GM12878 (cell line): Measurements from ENCODE around the gene BOLA2B. TPM values are rescaled to one million over a fixed set of nuclear protein-coding genes. Genes with fewer than 3 reads are reported as not detected.

ENCODE experiments used
- CBX5 ChIP-seq: sonication (generic); IDR thresholded peaks from 2 replicates; pipeline ENCODE4 v1.6.1; 2016; ENCODE audit warnings: low read depth, moderate library complexity, mild to moderate bottlenecking, inconsistent platforms
- CHD4 ChIP-seq: fragments of 200-600 bp; sonication (generic); IDR thresholded peaks from 2 replicates; pipeline ENCODE4 v1.6.1; 2016; ENCODE audit warnings: mild to moderate bottlenecking
- CREM ChIP-seq: IDR thresholded peaks from 2 replicates; pipeline ENCODE4 v1.6.1; 2014; ENCODE audit warnings: antibody characterized with exemption, low read depth
- EED ChIP-seq: sonication (generic); IDR thresholded peaks from 2 replicates; pipeline ENCODE4 v1.6.1; 2016; ENCODE audit warnings: antibody characterized with exemption, low read depth
- HCFC1 ChIP-seq: fragments of 150-350 bp; IDR thresholded peaks from 2 replicates; pipeline ENCODE4 v1.6.1; 2014; ENCODE audit warnings: low read length
- HDAC2 ChIP-seq: fragments of 200-600 bp; sonication (generic); IDR thresholded peaks from 2 replicates; pipeline ENCODE4 v1.6.1; 2017
- NFYA ChIP-seq: IDR thresholded peaks from 2 replicates; pipeline ENCODE4 v1.6.1; 2011; ENCODE audit warnings: low read depth, mild to moderate bottlenecking, low read length, improper control_type of control experiment, borderline replicate concordance
- RFX5 ChIP-seq: IDR thresholded peaks from 2 replicates; pipeline ENCODE4 v1.6.1; 2011; ENCODE audit warnings: low read depth, low read length, improper control_type of control experiment
- SREBF2 ChIP-seq: IDR thresholded peaks from 2 replicates; pipeline ENCODE4 v1.6.1; 2012; ENCODE audit warnings: mild to moderate bottlenecking, low read length
- ZZZ3 ChIP-seq: IDR thresholded peaks from 2 replicates; pipeline ENCODE4 v1.6.1; 2011; ENCODE audit warnings: low read depth; ENCODE audit not compliant: control insufficient read depth, insufficient read length
- polyA plus RNA-seq, 11 experiments: library from polyadenylated mRNA; depleted of rRNA in 4 of 11; unstranded in 6 of 11; stranded (reverse) in 5 of 11; fragments of >200 nt; fragmentation: Nextera tagmentation in 4 of 11; fragmentation: Illumina TruSeq in 1 of 11; extraction: Ambion mirVana in 4 of 11; extraction: Trizol in 1 of 11; gene quantifications; 1 replicate in 1 of 11; 2 replicates in 10 of 11; pipeline versions ENCODE4 v1.2.1 to v1.2.3, GENCODE V29; 2011 to 2016; ENCODE audit warnings: inconsistent platforms in 2 of 11, missing spikeins in 2 of 11, low read depth in 1 of 11
- total RNA-seq, 4 experiments: library from RNA; depleted of rRNA in 3 of 4; stranded (reverse); fragments of >200 nt in 3 of 4; fragmentation: Illumina TruSeq in 1 of 4; extraction: Trizol in 1 of 4; gene quantifications; 2 replicates each; pipeline versions ENCODE4 v1.2.1 to v1.2.3, GENCODE V29; 2013 to 2021
- TF ChIP-seq, protein P1 (sequence below): fragments of 450-650 bp; IDR thresholded peaks from 2 replicates; pipeline ENCODE4 v1.6.1; 2017; ENCODE audit warnings: antibody characterized with exemption, mild to moderate bottlenecking, moderate library complexity
- TF ChIP-seq, protein P2 (sequence below): fragments of 450-650 bp; IDR thresholded peaks from 2 replicates; pipeline ENCODE4 v1.6.1; 2017; ENCODE audit warnings: mild to moderate bottlenecking, moderate library complexity
- TF ChIP-seq, protein P3 (sequence below): IDR thresholded peaks from 2 replicates; pipeline ENCODE4 v1.6.1; 2011; ENCODE audit warnings: borderline replicate concordance, low read depth, mild to moderate bottlenecking, moderate library complexity, mixed read lengths, low read length; ENCODE audit not compliant: insufficient read depth; ENCODE audit errors: extremely low read length
- TF ChIP-seq, protein P4 (sequence below): fragments of 150-350 bp; IDR thresholded peaks from 2 replicates; pipeline ENCODE4 v1.6.1; 2016; ENCODE audit warnings: low read depth, low read length
- TF ChIP-seq, protein P5 (sequence below): fragments of 450-650 bp; IDR thresholded peaks from 2 replicates; pipeline ENCODE4 v1.6.1; 2017; ENCODE audit warnings: borderline replicate concordance

BOLA2B gene
- total and polyA plus RNA-seq, 10 of the 15 experiments (the other 5 are each of a cell fraction or from before 2014, with no cell fraction given), result 39.9 to 292 (median 130) TPM

DNA sequence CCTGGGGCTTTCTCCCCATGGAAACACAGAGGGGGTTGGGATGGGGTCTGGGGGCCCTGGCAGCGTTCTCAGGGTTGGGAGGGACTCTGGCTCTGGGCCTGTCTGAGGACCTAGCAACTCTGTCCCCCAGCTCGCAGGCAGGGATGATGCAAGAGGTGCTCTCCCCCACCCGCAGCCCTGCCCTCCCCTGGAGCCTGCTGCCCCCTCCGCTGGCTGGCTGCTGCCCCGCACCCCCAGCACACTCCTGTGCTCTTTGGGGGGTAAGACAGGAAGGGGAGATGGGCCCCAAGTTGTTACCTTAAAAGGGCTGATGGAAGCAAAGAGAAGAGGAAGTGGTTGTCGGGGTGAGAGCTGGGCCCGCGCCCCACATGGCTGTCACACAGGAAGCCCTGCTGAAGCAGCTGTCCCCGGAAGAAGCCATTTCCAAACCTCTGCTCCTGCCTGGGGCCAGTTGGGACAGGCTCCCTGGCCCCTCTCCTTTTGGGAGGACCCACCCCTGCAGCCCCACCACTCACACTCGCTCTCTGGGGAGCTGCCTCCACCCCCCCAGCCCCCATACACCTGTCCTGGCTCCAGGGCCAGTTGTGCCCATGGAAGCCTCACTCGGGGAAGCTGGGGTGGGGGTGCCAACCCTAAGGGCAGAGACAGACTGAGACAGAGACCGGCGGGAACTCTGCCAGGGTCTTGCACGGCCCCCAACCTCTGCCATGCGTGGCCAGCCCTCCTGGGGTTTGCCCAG, 7.6 kb downstream of the BOLA2B start (continued):
- TF ChIP-seq, protein P1, sequence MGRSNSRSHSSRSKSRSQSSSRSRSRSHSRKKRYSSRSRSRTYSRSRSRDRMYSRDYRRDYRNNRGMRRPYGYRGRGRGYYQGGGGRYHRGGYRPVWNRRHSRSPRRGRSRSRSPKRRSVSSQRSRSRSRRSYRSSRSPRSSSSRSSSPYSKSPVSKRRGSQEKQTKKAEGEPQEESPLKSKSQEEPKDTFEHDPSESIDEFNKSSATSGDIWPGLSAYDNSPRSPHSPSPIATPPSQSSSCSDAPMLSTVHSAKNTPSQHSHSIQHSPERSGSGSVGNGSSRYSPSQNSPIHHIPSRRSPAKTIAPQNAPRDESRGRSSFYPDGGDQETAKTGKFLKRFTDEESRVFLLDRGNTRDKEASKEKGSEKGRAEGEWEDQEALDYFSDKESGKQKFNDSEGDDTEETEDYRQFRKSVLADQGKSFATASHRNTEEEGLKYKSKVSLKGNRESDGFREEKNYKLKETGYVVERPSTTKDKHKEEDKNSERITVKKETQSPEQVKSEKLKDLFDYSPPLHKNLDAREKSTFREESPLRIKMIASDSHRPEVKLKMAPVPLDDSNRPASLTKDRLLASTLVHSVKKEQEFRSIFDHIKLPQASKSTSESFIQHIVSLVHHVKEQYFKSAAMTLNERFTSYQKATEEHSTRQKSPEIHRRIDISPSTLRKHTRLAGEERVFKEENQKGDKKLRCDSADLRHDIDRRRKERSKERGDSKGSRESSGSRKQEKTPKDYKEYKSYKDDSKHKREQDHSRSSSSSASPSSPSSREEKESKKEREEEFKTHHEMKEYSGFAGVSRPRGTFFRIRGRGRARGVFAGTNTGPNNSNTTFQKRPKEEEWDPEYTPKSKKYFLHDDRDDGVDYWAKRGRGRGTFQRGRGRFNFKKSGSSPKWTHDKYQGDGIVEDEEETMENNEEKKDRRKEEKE, result no peak
- no peak for TF ChIP-seq RFX5
- peak; percentile 27; the same call in 1 of the 2 replicates for TF ChIP-seq EED
- TF ChIP-seq HDAC2, result no peak
- no peak for TF ChIP-seq ZZZ3
- TF ChIP-seq CHD4, result 0 out of 2 replicates have a peak, but pooled peaks have one; percentile 86
- TF ChIP-seq CREM, result peak; percentile 60; the same call in 1 of the 2 replicates
- no peak for TF ChIP-seq NFYA
- TF ChIP-seq, protein P2, sequence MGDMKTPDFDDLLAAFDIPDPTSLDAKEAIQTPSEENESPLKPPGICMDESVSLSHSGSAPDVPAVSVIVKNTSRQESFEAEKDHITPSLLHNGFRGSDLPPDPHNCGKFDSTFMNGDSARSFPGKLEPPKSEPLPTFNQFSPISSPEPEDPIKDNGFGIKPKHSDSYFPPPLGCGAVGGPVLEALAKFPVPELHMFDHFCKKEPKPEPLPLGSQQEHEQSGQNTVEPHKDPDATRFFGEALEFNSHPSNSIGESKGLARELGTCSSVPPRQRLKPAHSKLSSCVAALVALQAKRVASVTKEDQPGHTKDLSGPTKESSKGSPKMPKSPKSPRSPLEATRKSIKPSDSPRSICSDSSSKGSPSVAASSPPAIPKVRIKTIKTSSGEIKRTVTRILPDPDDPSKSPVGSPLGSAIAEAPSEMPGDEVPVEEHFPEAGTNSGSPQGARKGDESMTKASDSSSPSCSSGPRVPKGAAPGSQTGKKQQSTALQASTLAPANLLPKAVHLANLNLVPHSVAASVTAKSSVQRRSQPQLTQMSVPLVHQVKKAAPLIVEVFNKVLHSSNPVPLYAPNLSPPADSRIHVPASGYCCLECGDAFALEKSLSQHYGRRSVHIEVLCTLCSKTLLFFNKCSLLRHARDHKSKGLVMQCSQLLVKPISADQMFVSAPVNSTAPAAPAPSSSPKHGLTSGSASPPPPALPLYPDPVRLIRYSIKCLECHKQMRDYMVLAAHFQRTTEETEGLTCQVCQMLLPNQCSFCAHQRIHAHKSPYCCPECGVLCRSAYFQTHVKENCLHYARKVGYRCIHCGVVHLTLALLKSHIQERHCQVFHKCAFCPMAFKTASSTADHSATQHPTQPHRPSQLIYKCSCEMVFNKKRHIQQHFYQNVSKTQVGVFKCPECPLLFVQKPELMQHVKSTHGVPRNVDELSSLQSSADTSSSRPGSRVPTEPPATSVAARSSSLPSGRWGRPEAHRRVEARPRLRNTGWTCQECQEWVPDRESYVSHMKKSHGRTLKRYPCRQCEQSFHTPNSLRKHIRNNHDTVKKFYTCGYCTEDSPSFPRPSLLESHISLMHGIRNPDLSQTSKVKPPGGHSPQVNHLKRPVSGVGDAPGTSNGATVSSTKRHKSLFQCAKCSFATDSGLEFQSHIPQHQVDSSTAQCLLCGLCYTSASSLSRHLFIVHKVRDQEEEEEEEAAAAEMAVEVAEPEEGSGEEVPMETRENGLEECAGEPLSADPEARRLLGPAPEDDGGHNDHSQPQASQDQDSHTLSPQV, result 0 out of 2 replicates have a peak, but pooled peaks have one; percentile 6
- TF ChIP-seq SREBF2, result no peak
- no peak for TF ChIP-seq CBX5
- TF ChIP-seq, protein P3, sequence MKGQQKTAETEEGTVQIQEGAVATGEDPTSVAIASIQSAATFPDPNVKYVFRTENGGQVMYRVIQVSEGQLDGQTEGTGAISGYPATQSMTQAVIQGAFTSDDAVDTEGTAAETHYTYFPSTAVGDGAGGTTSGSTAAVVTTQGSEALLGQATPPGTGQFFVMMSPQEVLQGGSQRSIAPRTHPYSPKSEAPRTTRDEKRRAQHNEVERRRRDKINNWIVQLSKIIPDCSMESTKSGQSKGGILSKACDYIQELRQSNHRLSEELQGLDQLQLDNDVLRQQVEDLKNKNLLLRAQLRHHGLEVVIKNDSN, result no peak
- TF ChIP-seq, protein P4, sequence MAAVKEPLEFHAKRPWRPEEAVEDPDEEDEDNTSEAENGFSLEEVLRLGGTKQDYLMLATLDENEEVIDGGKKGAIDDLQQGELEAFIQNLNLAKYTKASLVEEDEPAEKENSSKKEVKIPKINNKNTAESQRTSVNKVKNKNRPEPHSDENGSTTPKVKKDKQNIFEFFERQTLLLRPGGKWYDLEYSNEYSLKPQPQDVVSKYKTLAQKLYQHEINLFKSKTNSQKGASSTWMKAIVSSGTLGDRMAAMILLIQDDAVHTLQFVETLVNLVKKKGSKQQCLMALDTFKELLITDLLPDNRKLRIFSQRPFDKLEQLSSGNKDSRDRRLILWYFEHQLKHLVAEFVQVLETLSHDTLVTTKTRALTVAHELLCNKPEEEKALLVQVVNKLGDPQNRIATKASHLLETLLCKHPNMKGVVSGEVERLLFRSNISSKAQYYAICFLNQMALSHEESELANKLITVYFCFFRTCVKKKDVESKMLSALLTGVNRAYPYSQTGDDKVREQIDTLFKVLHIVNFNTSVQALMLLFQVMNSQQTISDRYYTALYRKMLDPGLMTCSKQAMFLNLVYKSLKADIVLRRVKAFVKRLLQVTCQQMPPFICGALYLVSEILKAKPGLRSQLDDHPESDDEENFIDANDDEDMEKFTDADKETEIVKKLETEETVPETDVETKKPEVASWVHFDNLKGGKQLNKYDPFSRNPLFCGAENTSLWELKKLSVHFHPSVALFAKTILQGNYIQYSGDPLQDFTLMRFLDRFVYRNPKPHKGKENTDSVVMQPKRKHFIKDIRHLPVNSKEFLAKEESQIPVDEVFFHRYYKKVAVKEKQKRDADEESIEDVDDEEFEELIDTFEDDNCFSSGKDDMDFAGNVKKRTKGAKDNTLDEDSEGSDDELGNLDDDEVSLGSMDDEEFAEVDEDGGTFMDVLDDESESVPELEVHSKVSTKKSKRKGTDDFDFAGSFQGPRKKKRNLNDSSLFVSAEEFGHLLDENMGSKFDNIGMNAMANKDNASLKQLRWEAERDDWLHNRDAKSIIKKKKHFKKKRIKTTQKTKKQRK, result no peak
- TF ChIP-seq, protein P5, sequence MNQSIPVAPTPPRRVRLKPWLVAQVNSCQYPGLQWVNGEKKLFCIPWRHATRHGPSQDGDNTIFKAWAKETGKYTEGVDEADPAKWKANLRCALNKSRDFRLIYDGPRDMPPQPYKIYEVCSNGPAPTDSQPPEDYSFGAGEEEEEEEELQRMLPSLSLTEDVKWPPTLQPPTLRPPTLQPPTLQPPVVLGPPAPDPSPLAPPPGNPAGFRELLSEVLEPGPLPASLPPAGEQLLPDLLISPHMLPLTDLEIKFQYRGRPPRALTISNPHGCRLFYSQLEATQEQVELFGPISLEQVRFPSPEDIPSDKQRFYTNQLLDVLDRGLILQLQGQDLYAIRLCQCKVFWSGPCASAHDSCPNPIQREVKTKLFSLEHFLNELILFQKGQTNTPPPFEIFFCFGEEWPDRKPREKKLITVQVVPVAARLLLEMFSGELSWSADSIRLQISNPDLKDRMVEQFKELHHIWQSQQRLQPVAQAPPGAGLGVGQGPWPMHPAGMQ, result no peak
- peak; percentile 39; the same call in 1 of the 2 replicates for TF ChIP-seq HCFC1
